GM19240 (cell line): ENCODE results near the gene PTPRR.
"Not testable (repeated sequence)": the region's sequence is repeated elsewhere in the genome, so short reads cannot be mapped to it uniquely, and the experiment has no call there.

Experiments
- DNase-seq: peaks from one replicate; pipeline ENCODE4 v3.0.0; 2011; ENCODE audit warnings: low spot score; ENCODE audit not compliant: insufficient read length

The PTPRR gene

DNA sequence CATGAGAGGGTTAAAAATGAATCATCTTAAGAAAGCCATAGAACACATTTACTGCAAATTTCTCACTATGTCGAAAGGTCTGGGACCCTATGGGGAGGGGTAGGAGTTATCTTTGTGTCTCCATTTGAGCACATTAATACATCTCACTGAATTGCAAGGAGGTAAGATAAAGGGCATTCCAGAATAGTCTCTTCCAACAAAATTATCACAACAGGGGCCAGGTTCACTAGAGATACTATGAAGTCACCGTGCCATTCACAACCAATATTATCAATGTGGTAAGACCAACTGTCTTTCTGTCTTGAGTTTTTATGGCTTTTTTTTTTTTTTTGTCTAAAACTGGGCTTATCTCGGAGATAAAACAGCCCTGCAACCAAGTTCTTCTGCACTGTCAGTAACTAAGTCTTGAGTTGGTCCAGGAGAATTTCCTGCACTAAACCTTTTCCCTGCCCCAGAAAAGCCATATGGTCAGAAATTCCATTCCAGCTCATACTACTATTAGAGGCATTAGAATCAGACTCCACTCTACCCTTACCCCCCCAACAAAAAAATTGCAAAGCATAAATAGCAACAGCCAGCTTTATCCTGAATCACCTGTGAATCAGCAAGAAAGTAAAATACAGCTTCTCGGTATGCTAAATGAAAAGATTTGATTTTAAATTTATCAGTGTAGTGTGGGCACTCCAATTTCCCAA lies 79.7 kb downstream of the PTPRR start:
- DNase-seq, result no peak

DNA sequence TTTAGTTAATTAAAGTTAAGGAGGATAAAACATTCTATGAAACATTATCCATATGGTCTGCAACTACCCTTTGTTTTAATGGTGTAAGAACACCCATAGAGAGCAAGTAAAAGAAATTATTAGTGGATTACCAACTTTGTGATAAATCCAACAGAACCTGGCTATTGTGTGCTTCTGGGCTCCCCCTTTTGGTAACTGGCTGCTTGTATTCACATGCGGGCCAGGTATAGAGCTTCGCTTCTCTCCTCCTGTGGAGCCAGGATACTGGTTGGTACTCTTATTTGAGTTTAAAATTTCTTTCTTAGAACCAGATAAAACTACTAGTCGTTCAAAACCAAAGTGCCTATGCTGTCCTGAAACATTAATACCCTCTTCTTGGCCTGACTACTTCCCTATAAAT lies 81.0 kb downstream of the PTPRR start:
- DNase-seq, result no peak

DNA sequence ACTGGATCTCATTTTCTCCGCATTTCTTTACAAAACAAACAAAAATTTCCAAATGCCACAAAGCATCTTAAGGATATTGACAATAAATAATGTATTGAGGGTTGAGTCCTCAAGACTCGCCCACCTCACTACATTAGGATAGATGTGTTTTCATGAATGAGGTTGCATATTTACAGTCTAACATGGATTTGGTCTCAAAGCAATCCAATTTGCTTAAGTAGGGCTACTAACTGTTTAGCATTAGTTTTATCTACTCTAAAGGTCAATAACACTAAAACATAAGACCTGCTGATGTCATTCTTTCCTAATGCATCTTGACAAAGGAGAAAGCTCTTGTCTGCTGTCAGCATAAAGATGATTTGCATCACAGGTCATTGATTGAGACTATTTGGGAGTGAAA lies 82.4 kb downstream of the PTPRR start:
- DNase-seq, result no peak

DNA sequence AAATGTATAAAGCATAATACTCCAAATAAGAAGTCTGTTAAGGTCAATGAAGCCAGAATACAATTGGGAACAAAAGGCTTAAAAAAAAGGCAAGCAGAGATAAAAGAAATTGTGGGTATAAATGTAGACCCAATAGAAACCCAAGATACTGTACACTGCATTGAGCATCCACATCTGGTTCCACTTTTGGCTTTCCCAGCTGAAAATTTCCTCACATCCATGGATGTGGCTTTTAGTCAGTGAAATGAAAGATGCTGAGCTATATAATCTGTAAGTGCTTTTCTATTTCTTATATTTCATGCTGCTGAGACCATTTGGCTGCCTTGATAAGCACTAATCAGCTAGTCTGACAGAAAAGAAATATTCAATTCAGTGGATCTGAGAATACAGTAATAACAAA lies 83.5 kb downstream of the PTPRR start:
- DNase-seq, result no peak

DNA sequence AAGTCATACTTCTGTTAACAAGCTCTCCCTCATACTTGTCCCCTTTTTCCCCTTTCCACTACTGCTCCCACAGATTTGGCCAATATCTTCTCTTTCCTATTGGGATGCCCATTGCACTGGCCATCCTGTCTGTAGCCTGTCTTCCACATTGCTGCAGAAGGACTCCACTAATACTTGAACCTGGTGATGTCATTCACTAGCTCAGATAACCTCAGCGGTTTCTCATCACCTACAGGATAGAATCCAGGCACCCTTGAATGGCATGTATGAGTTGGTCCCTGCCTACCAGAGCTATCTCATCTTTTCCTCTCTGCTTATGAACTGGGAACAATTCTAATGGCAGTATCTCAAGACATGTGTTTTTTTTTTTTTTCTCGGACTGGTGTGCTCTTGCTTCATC lies 84.6 kb downstream of the PTPRR start:
- DNase-seq, result no peak

DNA sequence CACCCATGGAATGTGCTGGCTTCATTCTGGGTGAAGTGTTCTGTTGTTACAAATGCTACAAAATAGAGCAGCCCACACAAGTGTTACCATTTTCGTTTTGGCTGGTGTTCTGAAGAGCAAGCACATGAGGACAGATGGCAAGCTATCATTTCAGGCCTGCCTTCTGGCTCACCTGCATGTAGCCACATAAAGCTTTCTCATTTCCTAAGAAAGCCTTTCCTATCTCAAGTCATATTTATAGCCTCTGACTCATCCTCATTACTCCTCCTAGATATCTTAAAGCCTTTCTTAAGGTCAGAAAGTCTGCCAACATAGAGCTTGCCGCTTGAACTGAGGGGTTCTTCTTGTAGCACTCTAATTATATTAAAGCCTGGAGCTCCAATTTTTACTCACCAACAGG lies 89.0 kb downstream of the PTPRR start:
- no peak for DNase-seq

DNA sequence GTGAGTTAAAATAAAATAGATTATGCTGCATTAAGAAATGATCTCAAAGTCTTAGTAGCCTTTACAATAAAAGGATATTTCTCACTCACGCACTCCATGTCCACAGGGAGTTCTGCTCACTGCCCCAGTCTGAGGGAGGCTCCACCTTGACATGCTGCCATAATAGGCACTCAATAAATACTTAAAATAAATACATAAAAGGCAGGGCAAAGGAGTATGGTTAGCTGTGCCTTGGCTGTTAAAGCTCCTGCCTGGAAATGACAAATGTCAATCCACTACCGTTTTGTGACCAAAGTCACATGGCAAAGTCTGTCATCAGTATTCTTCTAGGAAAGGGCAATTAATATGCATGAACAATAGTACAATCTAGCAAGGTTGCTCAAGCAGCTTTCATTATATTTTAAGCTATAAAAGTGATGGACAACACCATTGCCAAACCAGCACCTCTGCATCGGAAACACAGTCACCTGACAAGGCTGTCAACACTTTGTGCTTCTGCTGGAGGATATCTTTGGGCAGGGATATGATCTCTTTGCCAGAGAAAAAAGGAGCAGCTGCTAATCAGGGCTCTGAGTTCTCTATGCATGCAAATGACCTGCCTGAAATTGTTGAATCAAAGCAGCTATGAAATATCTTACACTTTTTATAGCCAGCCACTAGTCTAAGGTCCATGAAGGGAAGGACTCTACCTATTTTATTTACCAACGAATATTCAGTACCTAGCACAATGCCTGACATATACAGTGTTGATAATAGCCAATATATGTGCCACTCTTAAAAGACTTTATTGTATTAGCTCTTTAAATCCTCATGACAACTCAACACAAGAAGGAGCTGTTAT lies 90.1 kb downstream of the PTPRR start:
- DNase-seq, result no peak

DNA sequence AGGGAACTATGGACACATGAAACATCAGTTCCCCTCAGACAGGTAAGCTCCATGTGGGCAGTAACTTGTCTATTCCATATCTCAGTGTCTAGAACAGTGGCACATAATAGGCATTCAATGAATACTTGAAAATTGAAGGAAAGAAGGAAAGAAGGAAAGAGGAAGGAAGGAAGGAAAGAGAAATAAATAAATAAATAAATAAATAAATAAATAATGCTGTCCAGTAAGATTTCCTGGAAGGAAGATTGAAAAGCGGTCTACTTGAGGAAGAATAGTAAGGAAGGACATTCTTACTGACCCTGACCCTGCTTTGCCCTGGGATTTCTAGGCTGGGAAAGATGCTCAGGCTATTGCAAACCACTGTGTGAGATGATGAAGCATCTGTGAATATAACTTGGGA lies 91.5 kb downstream of the PTPRR start:
- no peak for DNase-seq

DNA sequence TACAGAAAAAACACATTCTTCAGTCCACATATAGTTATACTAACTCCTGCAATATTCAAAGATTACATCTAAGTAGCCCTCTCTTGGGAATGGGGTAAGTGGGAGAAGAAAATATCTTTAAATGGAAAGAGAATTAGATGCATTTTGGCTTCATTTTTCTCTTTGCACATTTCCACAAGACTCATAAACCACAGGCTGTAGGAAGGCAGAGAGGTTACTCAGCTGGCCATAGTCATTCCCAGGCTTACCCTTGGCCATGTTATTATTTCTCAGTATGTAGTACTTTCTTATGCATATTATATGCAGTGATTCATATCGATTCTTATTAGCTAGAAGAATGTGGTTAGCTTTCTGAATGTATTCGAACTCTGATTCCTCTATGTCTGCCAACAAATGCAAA lies 92.2 kb downstream of the PTPRR start:
- DNase-seq, result no peak

DNA sequence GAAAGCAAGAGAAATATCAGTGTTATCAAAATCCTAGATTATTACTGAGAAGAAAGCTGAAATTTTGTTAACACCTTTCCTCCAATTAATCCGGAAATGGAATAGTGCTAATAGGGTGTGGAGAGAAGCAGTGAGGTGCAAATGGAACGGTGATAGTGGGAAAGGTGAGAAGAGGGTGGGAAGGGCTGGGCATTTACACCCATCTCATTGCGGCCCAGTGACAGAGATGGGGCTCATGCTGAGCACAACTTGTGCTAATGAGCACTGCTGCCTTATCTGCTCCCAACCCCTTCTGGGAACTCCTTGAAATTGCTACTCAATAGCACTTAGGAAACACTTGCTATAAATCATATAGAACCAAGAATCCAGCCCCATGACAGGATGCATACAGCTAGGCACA lies 94.4 kb downstream of the PTPRR start:
- no peak for DNase-seq

DNA sequence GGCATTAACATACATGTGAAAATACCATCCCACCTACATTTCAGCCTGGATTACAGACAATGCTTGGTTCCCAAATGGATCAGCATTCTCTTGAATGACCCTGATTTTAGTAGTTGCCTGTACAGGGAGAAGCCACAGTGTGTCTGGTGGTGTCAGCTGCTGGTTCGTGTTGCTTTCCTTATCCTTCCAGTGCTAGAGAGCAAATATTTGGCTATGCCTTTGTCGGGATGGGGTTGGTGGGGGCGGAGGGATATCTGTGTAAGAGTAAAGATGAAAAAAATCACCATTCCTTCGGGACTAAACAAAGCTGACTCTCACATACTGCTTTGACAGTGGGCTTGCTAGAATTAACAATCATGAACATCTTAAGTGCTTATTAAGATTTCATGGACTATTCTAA lies 96.0 kb downstream of the PTPRR start:
- no peak for DNase-seq

DNA sequence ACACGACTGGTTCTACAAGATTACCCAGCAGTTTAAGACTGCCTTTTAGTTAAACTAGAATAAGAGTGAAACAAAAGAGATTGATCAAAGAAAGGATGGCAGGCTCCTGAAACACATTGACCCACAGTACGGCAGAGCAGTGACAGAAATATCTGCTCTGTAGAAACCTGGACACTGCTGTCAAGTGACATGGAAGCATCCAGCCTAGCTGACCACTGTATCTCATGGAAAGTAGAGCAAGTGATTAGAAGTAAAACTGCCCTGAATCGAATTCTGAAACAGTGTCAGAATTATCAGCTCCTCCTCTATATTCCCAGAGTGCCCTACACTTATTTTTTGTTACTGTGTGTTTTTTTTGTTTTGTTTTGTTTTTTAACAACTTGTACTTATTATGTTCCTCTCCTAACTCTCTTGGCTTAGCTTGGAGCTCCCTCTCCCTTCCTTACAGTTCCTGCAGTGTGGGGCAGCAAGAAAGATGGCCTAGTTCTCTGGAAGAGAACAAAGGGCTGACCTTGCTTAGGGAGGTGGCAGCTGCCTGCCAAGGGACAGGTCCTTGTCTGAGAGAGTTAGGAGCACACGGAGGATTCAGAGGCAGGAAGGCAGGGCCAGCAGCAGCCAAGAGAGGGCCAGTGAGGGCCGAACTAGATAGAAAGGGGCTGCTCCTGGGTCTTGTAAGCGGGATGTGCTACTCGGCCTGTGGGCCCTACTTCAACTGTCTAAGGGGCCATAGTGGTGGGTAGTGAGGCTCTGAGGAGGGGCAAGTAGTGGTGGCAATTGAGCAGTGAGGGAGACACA lies 97.2 kb downstream of the PTPRR start:
- no peak for DNase-seq

DNA sequence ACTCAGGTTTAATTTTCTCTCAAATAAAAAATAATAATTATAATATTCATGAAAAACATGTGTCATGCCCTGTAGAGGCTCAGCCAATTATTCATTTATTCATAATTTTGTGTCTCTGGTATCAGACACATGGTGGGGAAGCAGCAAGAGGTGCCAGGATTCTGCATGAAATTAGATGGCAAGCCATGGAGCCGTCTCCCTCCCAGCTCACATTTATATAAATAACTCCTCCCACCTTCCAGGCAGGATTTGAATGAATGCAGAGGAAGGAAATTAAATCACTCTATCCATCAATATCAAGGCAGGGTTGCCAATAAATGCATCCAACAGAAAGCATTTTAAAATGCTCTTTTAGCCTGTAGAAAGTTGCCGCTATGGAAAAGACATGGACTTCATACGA lies 98.1 kb downstream of the PTPRR start:
- DNase-seq, result no peak

DNA sequence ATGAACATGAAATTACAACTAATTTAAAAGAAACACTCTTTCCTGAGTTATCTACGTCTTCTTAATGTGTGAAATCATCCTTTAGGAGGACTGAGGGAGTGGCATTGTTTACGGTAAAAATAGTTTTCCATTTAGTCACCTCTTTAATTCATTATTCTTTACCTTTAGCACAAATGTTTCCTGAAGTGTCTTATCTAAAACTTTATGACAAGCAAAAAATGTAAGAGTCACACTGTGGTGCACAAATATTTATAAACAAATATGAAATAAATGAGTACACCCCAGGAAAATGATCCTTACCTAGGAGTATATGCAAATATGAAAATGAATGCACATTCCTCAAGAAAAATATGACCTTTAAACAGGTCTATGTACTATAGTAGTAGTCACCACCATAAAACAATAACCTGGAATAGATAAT lies 104.6 kb downstream of the PTPRR start:
- no peak for DNase-seq

DNA sequence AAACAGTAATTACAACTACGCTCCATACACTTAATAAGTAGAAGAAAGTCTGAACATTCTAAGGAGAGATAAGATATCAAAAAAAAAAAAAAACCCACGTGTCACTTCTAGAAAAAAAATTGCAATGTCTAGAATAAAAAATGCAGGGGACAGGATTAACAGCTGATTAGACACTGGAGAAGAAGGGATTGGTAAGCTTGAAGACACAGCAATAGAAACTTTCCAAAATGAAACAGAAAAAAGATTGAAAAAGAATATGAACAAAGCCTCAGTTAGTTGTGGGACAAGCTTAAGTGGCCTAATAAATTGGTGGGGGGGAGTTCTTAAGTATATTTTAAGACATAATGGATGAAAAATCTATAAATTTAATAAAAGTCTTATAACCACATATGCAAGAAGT lies 105.5 kb downstream of the PTPRR start:
- no peak for DNase-seq

DNA sequence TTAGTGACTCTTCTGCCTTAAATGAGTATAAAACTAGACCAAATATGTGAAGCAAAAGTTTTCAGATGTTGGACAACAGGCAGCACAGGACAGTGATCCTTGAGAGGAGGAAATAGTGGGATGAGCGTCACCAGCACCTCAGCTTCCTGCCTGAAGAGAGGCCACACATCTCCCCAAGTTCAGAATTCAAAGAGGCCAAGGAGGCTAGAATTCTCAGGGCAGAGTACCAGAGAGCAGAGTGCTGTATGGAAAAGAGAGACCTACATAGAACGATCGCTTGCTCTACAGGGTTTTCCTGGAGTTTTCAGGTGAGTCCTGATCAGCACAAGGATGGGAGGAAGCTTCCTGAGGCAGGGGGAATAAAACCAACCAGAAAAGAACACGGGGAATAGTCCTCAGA lies 107.0 kb downstream of the PTPRR start:
- DNase-seq, result no peak

DNA sequence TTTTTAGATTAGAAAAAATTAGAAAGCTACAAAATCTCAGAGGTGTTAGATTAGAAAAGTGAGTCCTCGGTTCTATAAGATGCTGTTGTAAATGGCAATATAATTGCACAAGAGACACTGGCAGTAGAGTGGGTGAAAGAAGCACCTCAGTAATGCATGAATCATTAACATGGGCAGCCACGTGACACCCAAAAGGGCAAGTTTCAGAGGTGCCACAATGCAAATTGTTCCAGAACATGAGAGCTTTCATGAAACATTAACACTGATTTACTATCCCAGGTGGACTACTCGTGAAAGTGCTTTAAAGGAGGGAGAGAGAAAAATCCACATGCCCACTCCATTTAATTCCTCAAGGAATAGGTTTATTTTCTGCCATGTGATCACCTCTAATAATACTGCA lies 108.4 kb downstream of the PTPRR start:
- no peak for DNase-seq

DNA sequence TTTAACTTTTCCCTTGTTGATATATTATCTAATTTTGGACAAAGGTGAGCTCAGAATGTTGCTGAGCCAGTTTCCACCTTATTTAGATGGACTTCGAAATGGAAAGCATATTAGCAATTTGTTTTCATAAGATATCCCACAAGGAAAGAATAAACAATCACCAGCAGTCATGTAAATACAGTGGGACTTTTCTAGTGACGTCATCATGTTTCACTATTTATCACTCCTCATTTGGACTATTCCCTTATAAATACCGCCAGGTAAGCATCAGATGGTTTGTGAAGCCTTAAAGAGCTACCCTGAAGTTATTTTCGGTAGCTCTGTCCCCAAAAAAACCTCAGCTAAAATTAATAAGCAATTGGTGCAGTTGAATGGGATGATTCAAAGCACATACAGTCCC lies 110.7 kb downstream of the PTPRR start:
- DNase-seq, result no peak

DNA sequence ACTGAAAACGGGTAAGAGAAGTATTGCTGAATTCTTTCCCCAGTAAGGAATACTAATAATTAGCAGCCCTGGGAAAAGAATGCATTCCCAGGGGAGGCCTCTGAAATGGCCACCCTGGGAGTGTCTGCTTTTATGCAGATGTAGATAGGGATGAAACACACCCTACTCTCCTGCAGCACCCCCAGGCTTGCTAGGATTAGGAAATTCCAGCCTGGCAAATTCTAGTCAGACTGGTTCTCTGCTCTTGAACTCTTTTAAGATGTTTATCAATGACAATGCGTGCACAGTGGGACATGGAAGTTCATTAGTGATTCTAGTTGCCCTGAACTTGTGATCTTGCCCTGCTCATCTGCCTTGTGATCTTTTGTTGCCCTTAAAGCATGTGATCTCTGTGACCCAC lies 112.5 kb downstream of the PTPRR start:
- not testable (repeated sequence) for DNase-seq

DNA sequence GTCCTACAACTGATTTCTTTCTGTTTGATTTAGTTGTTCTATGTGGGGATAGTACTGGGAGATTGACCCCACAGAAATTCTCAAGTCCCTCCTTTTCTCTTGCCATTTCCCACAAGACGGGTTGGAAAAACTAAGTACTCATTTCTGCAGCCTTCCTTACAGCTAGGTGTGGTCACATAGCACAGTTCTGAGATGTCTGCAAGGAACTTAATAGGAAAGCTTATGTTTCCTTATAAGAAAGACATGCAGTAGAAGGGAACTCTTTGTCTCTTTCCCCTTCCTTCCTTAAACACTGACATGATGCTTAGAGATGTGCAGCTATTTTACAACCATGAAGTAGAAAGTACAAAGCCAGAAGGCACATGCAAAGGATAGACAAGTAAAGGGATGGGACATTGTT lies 113.7 kb downstream of the PTPRR start:
- DNase-seq, result no peak

DNA sequence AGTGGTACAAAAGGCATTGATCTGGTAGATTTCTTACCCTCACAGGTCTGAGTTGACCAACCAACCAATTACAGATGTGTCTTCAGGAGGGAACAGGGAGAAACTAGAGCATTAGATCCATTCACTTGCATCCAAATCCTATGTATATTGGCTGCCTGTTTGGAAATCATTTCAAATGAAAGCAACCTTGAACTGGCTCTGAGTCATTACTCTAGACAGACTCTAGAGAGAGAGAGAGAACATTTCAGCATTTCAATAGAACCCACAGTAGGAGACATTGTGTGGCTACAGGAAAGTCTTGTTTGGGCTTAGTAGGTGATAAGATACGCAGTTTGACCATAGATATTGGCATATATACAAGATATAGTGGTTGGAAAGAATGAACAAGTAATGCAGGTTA lies 114.5 kb downstream of the PTPRR start:
- no peak for DNase-seq
